AG09309 (cell line): ENCODE data around the gene NR1D1.

Experiments used
- DNase-seq: peaks from one replicate; pipeline ENCODE4 v3.0.0-alpha.2; 2010; ENCODE audit warnings: low read depth
- H3K4me3 ChIP-seq: 2 replicates; pipeline ENCODE4 v1.5.1; 2011; ENCODE audit warnings: mild to moderate bottlenecking, low read depth, low read length, moderate library complexity; ENCODE audit not compliant: control insufficient read depth
- CTCF ChIP-seq: IDR thresholded peaks from 2 replicates; pipeline ENCODE4 v1.5.1; 2011; ENCODE audit warnings: mild to moderate bottlenecking, low read depth, low read length, inconsistent platforms; ENCODE audit not compliant: insufficient read depth, control insufficient read depth; ENCODE audit errors: missing control alignments

NR1D1 gene

GRCh38 chr17:40069751-40070708 lies 30.4 kb downstream of the NR1D1 start:
- peak; percentile 43 for TF ChIP-seq CTCF
- no peak overlapping the region for H3K4me3 ChIP-seq
- no peak for DNase-seq

- peak; percentile 77 for DNase-seq
- H3K4me3 ChIP-seq = peak overlapping the region; percentile 35
- no peak for TF ChIP-seq CTCF
Observed at GRCh38 chr17:40068917-40069750, 31.3 kb downstream of the NR1D1 start.

GRCh38 chr17:40068584-40068916 lies 31.8 kb downstream of the NR1D1 start:
- DNase-seq = no peak
- no peak for TF ChIP-seq CTCF
- peak overlapping the region; percentile 35 for H3K4me3 ChIP-seq

- no peak for DNase-seq
- H3K4me3 ChIP-seq = no peak overlapping the region
- no peak for TF ChIP-seq CTCF
Observed at GRCh38 chr17:40068129-40068581, 32.2 kb downstream of the NR1D1 start.

- no peak overlapping the region for H3K4me3 ChIP-seq
- no peak for TF ChIP-seq CTCF
- no peak for DNase-seq
Observed at GRCh38 chr17:40067710-40068109, 32.7 kb downstream of the NR1D1 start.

- DNase-seq = no peak
- no peak overlapping the region for H3K4me3 ChIP-seq
- no peak for TF ChIP-seq CTCF
Observed at GRCh38 chr17:40065769-40066510, 34.4 kb downstream of the NR1D1 start.
